ENCODE measurements around the gene APCDD1.
A peak's percentile ranks its signal among the peaks of the same experiment; 100 is the strongest.
"Not testable (repeated sequence)": the region's sequence is repeated elsewhere in the genome, so short reads cannot be mapped to it uniquely, and the experiment has no call there.

Gene APCDD1

DNA sequence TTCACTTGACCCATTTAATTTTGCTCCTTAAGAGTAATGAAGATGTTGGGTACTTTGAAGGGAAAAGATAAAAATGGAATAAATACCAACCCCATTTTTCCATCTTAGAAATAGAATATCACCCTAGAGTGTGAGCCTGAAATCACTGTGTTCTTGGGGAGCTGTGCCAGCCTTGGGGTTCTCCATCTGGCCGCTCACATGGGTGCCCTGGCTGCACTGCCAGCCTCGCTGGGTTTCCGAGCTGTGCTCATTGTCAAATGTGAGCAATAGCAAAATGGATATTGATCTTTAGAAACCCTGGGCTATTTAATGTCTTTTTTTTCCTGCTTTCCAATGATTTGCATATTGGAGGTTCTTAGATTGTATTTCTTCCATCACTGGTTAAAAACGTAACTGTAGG is 9.3 kb downstream of the APCDD1 start:
- DNase-seq = no peak

DNA sequence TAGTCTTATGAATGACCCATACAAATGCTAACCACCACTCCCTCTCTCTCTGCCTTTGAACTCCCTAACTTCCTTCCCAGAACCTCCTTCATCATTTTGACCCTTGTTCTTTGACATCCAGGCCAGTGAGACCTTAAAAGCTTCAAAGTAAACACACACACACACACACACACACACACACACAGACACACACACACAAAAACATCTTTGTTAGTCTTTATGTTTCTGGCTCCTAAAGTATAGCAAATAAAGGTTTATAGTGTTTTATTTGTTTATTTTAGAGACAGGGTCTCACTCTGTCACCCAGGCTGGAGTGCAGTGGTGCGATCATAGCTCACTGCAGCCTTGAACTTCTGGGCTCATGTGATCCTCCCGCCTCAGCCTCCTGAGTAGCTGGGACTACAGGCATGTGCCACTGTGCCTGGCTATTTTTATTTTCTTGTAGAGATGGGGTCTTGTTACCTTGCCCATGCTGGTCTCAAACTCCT is 9.8 kb downstream of the APCDD1 start:
- not testable (repeated sequence) for DNase-seq

DNA sequence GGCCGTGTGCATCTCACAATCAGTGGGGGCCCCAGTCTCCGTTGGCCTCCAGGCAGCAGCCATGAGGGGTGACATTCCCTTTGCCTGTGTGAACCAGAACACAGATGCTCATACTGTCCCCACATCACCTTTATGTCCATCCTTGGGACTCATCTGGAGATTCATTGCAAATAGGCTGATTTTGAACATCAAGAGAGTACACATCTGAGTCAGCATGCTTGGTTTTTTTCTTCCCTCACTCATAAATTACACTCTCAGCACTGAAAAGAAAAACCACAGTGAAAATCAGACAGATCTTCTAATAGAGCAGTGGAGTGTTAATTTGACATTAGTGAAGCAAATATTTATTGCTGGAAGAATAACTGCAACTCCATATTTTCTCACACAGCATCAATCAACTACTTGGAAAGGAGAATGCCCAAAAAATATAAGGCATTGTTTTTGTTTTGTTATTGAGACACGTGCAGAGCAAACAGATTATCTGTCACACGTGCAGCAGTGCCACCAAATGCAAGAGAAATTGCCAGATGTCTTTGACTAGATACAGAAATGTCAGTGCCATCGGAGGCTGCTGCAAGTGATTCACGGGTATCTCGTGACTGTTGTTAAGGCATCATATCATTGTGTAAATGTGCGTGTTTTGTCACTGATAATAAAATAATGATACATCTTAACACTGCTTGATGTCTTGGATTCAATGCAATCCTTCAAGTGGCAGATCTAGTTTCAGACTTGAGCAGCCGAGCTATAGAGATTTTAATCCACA is 10.9 kb downstream of the APCDD1 start:
- no peak for DNase-seq

DNA sequence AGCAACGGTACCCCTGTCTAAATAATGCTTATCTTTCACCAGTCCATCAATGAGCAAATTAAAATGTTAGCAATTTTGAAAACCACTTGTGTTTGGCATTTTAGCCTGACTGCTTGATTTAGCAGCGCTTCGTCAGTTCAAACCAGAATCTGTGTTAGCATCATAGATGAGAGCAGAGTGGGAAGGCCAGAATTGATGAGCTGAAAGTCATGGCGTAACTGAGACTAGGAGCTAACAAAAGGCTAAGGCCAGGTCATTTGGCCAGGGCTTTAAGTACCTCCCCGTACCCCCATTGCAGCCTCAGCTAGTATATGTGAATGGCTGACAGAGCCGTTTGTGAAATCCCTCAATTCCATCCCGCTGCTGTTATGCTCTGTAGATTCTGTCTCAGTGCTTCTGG is 16.0 kb downstream of the APCDD1 start:
- no peak for DNase-seq

DNA sequence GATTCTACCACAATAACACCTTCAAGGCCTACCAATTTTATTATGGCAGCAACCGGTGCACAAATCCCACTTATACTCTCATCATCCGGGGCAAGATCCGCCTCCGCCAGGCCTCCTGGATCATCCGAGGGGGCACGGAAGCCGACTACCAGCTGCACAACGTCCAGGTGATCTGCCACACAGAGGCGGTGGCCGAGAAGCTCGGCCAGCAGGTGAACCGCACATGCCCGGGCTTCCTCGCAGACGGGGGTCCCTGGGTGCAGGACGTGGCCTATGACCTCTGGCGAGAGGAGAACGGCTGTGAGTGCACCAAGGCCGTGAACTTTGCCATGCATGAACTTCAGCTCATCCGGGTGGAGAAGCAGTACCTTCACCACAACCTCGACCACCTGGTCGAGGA is 17.1 kb downstream of the APCDD1 start:
- DNase-seq = no peak

DNA sequence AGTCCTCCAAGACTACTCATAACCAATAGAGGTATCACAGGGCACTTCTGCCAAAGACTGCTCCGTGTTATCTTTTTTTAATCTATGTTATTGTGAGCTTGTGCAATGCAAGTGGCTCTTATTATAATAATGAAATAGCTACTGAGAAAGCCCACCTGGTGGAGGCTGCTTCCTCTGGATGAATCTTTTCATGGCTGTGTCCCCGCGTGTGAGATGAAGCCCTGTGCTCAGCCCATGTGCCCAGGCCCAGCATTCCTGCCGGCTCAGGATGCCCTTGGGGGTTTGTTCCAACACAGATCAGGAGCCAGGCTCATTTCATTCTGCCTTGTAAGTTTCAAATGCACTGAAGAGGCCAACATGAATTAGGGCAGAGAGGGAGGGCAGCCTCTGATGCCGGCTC is 18.7 kb downstream of the APCDD1 start:
- DNase-seq = no peak

DNA sequence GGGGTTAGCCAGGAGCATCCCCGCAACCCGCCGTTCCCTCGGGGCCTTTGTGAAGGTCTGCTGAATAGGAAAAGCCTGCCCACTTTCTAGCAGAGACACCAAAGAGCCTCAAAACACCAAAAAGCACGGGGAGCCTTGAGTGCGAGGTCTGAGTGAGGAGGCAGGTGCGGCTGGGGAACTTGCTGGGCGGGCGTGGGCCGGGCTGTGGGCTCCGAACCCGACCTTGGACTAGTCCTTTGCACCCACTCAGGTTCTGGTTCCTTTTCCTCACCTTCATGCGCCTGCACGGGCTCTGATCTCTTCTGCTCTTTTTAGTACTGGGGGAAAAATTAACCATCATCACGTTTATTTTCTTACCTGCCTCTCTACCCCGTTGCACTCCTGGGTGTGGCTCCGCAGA is 19.9 kb downstream of the APCDD1 start:
- DNase-seq = no peak

DNA sequence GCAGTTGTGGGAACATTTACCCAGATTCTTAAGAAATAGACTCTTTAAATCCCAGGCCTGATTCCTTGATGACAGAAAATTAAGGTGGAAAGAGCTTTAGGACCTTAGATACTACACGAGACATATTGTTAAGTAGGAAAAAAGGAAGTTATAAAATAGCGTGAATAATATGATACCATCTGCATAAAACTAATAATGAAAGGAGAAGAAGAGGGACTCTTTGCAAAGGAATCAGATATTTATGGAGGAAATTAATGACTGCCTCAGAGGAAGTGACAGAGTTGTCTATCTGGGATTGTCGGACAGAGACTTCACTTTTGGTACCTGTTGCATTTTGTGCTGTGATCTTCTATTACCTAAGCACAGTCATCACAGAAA is 20.8 kb downstream of the APCDD1 start:
- no peak for DNase-seq

DNA sequence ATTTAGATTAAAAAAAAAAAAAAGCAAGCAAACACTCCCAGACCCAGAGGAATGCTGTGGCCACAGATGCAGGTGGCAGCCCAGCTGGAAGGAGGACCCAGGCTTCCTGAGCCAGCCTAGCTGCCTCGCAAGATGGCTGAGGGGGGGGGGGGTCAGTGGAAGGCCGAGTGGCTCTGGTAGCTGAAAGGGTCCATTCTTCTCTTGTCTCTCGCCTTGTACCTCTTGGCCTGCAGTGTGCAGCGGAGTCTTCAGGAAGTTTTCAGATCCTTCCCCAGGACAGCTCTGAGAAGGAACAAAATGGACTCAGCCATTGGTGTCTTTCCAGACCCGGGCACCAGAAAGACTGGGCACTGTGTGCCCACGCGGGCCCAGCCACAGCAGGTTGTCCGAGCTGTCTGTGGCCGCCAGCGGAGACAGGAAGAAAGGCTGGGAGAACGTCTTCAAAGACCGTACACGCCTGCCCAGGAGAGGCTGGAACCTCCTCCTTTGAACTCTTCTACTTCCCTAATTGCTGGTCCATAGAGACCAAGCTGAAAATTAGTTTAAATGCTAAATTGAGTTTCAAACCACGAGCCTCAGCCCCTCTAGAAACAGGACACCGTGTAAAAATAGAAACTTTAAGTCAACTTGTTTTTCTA is 21.3 kb downstream of the APCDD1 start:
- DNase-seq = no peak

DNA sequence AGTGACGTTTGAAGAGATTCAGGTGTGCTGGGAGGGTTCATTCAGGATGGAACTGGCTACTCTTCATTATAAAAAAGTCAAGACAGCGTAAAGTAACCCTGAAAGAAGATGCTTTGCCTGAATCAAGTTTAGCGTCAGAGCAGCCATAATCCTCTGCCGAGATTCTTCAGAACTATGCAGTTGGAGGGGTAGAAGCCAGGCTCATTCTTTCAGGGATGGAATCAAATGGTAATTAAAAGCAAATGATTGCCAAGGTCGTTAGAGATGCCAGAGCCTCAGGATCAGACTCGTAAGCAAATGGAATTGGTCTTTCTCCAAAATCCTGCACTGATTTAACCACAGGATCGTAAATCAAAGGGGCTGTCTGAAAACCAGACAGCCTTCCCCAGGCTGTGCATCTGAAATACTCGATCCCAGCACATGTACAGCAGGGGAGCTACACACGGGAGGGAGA is 21.9 kb downstream of the APCDD1 start:
- no peak for DNase-seq

DNA sequence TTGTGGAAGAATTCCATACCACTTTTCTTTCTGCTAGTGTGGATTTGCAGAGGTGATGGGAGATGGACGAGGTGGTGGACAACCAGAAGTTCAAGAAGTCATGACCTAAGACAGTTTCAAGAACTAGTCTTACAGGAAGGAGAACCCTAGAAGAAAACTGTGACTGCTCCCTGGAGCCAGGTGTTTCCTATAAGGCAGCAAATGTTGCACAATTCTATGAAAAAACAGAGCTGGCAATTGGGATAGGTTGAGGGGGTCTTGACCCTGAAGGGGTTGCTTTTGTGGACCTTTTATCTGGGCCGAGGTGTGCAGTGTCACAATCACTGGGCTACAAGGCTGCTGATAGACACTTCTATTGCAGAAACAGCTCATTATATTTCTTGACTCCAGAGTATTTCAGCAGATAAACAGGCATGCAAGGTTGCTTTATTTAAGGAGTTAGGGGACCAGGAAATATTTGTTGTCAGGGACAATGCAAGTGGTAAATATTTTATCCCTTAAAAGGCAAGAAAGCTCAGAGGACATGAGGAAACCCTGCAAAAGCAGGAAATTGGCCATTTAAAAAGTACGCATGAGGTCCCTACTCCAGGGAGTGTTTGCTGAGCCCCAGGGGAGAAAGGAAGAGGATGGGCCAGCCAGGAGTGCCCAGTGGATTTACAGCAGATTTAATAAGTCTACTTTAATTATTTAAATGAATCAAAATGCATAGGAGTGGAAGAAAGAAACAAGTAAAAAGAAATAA is 22.9 kb downstream of the APCDD1 start:
- no peak for DNase-seq

DNA sequence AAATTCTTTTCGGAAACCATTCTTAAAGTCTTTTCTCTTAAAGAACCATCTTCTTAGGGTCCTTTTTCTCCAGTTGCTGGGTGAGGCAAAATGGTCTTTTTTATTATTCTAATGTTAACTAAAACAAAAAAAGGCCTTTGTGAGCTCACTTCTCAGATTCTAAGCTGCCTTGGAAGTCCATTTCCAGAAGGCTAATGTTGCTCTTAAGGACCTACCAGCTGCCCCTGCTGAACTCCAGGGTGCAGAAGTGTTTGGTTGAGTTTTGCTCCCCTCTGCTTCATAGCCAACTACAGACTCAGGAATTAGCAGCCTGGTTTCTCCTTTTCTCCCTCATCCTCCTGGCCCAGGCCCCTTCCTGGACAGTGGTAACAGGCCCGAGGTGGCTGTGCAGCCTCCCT is 23.4 kb downstream of the APCDD1 start:
- no peak for DNase-seq

DNA sequence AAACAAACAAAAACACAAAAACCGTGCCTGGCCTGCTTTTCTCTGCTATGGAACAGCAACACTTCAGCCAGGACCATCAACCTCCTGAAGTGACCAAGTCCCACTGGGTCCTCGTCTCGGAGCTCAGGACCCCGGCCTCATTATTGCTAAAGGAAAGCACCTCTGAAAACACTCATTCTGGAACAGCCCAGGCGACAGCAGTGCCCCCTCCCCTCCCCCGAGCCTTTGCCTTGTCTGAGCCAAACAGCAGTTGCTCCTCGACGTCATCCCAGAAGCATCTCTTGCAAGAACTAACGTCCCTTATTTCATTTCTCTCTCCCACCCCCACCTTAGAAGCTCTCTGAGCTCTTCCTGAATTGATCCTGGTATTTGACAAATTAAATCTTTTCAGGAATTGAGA is 27.4 kb downstream of the APCDD1 start:
- no peak for DNase-seq

DNA sequence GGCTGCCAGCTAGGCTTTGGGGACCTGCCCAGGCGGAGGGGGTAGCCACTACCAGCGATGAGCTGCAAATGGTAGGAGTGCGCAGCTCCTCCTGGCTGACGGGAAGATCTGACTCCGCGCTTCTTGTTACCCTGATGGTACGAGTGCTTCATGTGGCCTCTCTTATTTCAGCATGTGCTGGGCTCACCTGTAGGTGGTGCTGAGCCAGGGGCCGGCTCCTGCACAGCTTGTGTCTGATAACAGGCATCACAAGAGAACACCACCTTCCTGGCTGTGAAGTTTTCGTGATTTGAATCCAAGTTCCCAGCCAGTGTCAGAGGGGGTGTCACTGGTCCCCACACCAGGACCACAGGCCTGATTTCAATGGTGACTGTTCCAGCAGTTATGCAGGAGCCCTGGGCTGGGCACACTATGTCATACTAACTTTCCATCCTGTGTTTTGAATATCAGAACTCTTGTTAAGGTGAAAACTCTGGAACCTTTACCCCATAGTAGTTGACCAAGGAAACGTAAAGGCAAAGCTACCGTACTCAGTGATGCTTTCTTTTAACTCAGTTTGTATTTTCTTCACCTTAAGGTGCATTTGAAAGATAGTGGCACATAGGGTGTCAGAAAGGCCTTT is 28.0 kb downstream of the APCDD1 start:
- no peak for DNase-seq

DNA sequence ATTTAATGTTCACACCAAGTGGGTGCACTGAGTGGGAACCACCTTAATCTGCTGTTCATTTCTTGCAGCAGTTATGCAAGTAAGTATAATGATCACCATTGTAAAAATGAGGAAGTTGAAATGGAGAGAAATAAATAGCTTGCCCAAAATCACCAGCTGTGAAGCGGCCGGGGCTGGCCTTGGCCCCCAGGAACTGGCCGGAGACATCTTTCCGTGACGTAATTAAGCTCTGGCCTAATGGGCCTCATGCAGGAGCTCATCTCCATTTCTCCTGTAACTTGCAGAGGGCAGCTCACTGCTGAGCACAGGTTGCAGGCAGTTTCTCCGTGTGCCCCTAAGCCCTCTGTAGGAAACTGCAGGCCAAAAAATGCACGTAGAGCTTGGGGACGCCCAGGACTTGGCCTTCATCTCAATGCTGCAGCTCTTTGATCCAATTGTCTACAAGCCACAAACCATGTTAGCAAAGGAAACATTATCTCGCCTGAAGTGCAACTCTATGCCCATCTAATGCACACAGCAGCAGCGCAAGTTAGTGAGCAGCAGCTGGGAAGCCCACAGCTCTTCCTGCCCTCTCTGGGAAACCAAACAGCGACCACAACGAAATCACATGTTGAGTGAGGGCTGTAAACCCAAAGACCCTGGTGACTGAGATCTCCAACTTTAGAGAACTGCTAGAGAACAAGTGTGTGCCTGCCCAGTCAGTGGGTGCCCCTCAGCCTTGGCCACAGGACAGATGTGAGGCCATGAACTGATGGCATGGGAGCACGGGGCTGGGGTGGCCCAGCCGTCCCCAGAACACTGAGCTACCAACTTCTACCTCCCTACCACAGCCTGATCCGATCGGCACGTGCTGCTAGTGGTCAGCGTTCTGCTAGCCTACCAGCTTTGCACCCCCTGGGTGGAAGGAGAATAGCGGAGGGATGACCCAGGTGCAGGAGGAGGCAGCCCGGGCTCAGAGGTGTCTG is 28.8 kb downstream of the APCDD1 start:
- DNase-seq = no peak

DNA sequence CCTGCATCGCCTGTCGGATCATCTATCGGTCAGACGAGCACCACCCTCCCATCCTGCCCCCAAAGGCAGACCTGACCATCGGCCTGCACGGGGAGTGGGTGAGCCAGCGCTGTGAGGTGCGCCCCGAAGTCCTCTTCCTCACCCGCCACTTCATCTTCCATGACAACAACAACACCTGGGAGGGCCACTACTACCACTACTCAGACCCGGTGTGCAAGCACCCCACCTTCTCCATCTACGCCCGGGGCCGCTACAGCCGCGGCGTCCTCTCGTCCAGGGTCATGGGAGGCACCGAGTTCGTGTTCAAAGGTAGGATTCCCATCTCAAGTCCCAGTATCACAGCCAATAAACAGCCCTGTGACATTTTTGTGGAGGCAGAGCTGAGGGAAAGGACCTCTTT is 31.0 kb downstream of the APCDD1 start:
- DNase-seq = no peak

DNA sequence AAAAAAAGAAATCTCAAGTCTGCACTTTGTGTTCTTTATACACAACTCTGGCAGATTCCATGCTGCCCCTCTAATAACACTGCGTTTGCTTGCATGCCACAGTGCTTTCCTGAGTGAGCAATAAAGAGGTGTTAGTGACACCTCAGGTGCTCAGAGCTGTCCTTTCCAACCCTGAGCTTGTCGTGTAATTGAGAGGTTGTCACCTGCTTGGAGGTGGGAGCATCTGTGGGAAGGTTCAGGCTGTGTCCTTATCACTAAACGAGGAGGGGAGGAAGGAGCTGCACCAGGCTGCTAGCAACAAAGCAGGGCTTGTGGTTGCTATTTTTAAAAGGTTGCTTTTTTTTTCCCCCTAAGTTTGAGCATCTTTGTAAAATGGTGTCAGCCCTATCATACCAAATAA is 31.9 kb downstream of the APCDD1 start:
- no peak for DNase-seq

DNA sequence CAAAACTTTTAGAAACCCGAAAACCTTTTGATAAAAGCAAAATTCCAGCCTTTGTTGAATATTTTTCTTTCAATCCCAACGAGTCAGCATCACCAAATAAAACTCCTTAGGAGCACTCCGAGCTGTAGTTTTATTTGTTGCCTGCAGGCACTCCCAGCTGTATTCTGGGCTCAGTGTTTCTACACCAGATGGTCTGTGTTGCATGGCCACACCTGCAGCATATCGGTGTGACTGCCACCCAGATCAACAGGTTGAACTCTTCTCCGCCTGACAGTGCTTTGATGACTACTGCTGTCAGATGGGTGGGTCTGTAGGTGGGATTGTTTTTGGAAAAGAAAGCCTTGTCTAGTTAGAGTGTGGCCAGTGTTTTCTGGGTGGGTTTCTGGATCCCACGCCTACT is 32.7 kb downstream of the APCDD1 start:
- DNase-seq = no peak

DNA sequence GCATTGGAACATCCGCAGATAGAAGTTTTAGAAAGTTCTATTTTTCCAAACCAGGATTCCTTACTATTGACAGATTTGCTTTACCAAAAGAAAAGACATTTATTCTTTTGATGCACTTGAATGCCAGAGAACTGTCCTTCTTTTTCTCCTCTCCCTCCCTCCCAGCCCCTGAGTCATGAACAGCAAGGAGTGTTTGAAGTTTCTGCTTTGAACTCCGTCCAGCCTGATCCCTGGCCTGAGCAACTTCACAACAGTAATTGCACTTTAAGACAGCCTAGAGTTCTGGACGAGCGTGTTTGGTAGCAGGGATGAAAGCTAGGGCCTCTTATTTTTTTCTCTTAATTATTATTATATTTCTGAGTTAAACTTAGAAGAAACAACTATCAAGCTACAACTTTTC is 33.6 kb downstream of the APCDD1 start:
- no peak for DNase-seq

DNA sequence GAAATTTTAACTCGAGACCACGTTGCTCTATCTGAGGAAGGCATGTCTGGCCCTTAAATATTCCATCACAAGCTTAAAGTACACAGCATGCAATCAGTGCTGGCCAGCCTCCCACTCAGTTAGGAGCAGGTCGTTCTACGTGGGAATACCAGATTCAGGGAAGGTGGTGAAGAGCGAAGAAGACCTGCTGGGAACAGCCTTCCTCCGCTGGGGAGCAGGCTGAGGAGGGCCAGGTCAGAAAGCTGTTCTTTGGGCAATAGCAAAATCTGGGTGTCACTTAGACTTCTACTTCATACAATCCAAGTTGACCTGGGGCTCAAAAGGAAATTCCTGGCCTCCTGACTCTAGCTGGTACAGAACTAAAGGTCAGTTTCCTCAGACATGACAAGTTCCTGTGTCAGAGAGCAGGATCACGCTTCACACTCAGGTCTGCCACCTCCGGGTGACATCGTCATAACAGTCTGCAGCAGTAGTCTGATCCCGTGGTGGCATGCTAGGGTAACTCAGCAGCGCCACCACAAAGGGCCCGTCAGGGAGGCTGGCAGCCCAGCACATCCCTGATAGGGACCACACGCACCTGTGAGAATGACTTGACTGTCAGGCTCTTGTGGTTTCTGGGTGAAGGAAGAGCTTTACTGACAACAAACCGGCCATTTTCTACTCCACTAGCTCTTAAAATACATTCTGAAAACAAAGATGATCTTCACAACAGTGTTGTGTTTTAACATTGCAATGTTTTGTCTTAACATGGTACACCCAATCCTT is 36.1 kb downstream of the APCDD1 start:
- DNase-seq = peak; percentile 35

DNA sequence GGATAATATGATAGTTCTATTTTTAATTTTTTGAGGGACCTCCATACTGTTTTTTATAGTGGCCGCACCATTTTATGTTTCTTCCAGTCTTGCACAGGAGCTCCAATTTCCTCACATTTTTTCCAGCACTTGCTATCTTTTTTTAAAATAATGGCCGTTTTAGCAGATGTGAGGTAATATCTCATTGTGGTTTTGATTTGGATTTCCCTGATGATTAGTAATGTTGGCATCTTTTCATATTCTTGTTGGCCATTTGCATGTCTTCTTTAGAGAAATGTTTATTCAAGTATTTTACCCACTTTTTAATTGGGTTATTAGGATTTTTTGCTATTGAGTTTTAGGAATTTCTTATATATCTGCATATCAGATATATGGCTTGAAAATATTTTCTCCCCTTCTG is 41.5 kb downstream of the APCDD1 start:
- no peak for DNase-seq
